ENCODE data around the gene SLC44A1. TPM values are rescaled to one million over a fixed set of nuclear protein-coding genes. Genes with fewer than 3 reads are reported as not detected.

Gene SLC44A1
- polyA plus RNA-seq, 4 donors, result 7.8 to 70.0 (median 16.0) TPM

DNA sequence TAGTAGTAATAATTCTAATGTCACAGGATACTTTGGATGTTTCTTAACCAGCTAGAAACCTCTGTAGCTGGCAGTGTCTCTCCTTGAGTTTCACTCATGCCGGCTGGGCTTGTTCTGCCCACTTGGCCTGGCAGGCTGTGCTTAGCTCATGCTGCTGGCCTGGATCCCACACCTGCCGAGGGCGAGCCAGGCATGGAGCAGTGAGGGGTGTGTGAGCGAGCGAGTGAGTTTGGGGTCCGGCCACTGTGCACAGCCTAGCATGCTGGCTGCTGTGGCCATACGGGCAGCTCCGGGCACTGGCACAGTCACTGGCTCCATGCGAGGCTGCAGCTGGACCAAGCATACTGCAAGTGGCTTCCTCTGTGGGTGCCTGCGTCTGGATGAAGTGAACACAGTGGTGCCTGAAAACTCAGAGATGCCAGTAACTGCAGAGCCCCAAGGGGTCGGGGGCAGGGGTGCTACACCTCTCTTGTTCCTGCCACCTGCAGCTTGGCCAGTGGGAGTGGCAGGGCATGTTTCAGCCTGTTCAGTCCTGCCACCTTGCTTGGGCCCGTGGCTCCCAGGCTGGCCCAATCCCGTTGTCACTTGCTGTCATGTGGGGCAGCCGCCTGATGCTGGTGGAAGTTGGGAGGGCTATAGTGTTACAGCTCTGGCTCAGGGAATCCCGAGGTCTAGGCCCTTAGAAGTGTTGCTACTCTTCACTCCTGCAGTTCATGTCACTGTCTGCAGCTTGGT lies 213.3 kb downstream of the SLC44A1 start:
- FAIRE-seq (no peak), DNase-seq (no peak)
- Histone ChIP-seq H3K36me3 (ENCODE audit: control insufficient read depth in 3 of 3, insufficient read depth in 2 of 3, low read depth in 1 of 3, low read length in 3 of 3) (peaks cover 0 to 11% (median 2%) of the 10 kb centered on the region in 3 donors), H3K9me3 (ENCODE audit: control insufficient read depth in 2 of 2, insufficient read depth in 1 of 2, low read depth in 1 of 2, low read length in 1 of 2) (peaks cover 0 to 12% of the 10 kb centered on the region in 2 donors), H3K27me3 (ENCODE audit: control insufficient read depth in 3 of 3, insufficient read depth in 3 of 3, low read length in 3 of 3) (no peaks in the 10 kb centered on the region), H3K4me3 (ENCODE audit: low read depth in 1 of 3, low read length in 3 of 3) (no peak overlapping the region), H3K27ac (ENCODE audit: low read depth in 1 of 3, low read length in 2 of 3) (no peak overlapping the region), H3K4me1 (ENCODE audit: control insufficient read depth in 3 of 3, insufficient read depth in 2 of 3, low read depth in 1 of 3, low read length in 2 of 3) (peaks cover 0 to 9% (median 0%) of the 10 kb centered on the region in 3 donors)
- WGBS, 3 donors, result 70 to 92% (median 87%) methylated on average over 15 of the region's 15 CpGs

DNA sequence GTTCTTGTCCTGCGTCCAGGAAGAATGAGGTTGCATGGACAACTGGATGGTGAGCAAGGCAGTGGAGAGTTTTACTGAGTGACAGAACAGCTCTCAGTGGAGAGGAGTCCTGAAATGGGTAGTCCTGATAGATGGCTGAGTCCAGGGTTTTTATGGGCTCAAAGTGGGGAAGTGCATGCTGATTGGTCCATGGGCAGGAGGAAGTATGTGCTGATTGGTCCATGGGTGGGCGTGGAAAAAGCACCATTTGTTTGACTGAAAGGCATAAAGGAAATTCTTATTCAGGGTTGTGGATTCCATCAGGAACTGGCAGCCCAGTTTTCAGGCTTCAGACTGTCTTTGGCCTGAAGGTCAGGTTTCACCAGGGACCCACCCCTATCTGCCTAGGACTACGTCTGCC lies 214.0 kb downstream of the SLC44A1 start:
- Histone ChIP-seq H3K4me3 (ENCODE audit: low read depth in 1 of 3, low read length in 3 of 3) (no peak overlapping the region), H3K27me3 (ENCODE audit: control insufficient read depth in 3 of 3, insufficient read depth in 3 of 3, low read length in 3 of 3) (no peaks in the 10 kb centered on the region), H3K4me1 (ENCODE audit: control insufficient read depth in 3 of 3, insufficient read depth in 2 of 3, low read depth in 1 of 3, low read length in 2 of 3) (peaks cover 0 to 9% (median 0%) of the 10 kb centered on the region in 3 donors), H3K9me3 (ENCODE audit: control insufficient read depth in 2 of 2, insufficient read depth in 1 of 2, low read depth in 1 of 2, low read length in 1 of 2) (peaks cover 0 to 12% of the 10 kb centered on the region in 2 donors), H3K27ac (ENCODE audit: low read depth in 1 of 3, low read length in 2 of 3) (no peak overlapping the region), H3K36me3 (ENCODE audit: control insufficient read depth in 3 of 3, insufficient read depth in 2 of 3, low read depth in 1 of 3, low read length in 3 of 3) (peaks cover 0 to 11% (median 0%) of the 10 kb centered on the region in 3 donors)
- FAIRE-seq, result no peak
- no peak for DNase-seq
- 82 to 93% (median 86%) methylated on average over 3 of the region's 3 CpGs for WGBS, 3 donors

DNA sequence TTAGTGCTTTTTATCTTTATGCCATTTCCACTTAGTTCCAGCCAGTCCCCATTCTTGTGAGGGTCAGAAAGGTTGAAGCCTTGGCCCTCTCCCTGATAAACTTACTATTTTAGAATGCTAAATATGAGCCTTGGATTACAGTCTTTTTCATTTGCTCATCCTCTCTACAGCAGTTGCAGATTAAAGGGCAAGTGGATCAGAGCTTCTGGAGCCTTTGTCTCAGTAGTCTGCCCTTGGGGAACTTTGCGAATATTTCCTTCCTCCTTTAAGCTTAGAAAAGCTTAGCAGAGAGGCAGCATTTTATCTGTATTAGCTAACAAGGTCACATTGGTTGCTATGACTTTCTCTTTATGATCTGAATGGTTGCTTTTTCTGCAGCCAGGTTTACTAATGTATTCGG lies 214.9 kb downstream of the SLC44A1 start:
- FAIRE-seq (no peak), DNase-seq (peak in 1 of 2 donors; percentile 30)
- Histone ChIP-seq H3K9me3 (ENCODE audit: control insufficient read depth in 2 of 2, insufficient read depth in 1 of 2, low read depth in 1 of 2, low read length in 1 of 2) (peaks cover 0 to 12% of the 10 kb centered on the region in 2 donors), H3K36me3 (ENCODE audit: control insufficient read depth in 3 of 3, insufficient read depth in 2 of 3, low read depth in 1 of 3, low read length in 3 of 3) (peaks cover 0 to 11% (median 0%) of the 10 kb centered on the region in 3 donors), H3K4me1 (ENCODE audit: control insufficient read depth in 3 of 3, insufficient read depth in 2 of 3, low read depth in 1 of 3, low read length in 2 of 3) (peaks cover 0 to 9% (median 0%) of the 10 kb centered on the region in 3 donors), H3K27me3 (ENCODE audit: control insufficient read depth in 3 of 3, insufficient read depth in 3 of 3, low read length in 3 of 3) (no peaks in the 10 kb centered on the region), H3K4me3 (ENCODE audit: low read depth in 1 of 3, low read length in 3 of 3) (no peak overlapping the region), H3K27ac (ENCODE audit: low read depth in 1 of 3, low read length in 2 of 3) (peak overlapping the region in 1 of 3 donors; percentile 4)
- 28 to 61% (median 46%) methylated on average over 2 of the region's 2 CpGs for WGBS, 3 donors

DNA sequence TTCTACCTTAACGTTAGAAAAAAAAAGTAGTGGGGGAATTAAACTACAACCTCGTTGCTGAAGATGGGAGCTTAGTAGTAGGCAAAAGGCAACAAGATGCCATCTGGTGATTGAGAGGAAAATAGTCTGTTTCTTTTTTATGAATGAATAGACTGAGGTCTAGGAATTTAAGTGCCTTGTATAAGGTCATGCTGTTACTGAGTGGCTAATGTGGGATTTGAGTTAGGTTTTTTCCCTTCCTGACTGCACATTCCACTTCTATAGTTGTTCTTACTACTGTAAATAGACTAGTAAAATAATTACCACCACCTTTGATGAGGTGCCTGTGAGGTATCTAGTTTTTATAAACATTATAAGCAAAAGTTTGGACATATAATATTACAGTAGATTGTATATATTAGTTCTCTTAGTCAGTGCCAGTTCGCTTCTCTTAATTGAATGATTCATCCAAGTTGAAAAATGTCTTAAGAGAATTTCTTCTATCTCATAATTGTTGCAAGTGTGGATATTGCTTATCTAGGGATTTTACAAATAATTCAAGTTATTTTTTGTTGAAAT lies 222.5 kb downstream of the SLC44A1 start:
- Histone ChIP-seq H3K9me3 (ENCODE audit: control insufficient read depth in 2 of 2, insufficient read depth in 1 of 2, low read depth in 1 of 2, low read length in 1 of 2) (no peaks in the 10 kb centered on the region), H3K4me1 (ENCODE audit: control insufficient read depth in 3 of 3, insufficient read depth in 2 of 3, low read depth in 1 of 3, low read length in 2 of 3) (no peaks in the 10 kb centered on the region), H3K36me3 (ENCODE audit: control insufficient read depth in 3 of 3, insufficient read depth in 2 of 3, low read depth in 1 of 3, low read length in 3 of 3) (peaks cover 0 to 4% (median 2%) of the 10 kb centered on the region in 3 donors), H3K4me3 (ENCODE audit: low read depth in 1 of 3, low read length in 3 of 3) (no peak overlapping the region), H3K27me3 (ENCODE audit: control insufficient read depth in 3 of 3, insufficient read depth in 3 of 3, low read length in 3 of 3) (no peaks in the 10 kb centered on the region), H3K27ac (ENCODE audit: low read depth in 1 of 3, low read length in 2 of 3) (no peak overlapping the region)
- 69 to 78% (median 73%) methylated on average over 3 of the region's 3 CpGs for WGBS, 3 donors
- no peak for FAIRE-seq
- no peak for DNase-seq

DNA sequence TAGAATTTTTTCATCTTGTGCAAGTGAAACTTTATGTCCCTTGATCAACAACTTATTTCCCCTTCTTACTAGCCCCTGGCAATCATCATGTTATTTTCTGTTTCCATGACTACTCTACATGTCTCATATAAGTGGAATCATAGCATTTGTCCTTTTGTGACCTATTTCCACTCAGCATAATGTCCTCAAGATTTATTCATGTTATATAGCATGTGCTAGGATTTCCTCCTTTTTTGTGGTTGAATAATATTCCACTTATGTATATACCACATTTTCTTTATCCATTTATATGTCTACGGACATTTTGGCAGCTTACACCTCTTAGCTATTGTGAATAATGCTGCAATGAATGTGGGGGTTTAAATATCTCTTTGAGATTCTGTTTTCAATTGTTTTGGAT lies 224.4 kb downstream of the SLC44A1 start:
- DNase-seq (no peak), FAIRE-seq (no peak)
- H3K36me3 ChIP-seq (ENCODE audit: control insufficient read depth in 3 of 3, insufficient read depth in 2 of 3, low read depth in 1 of 3, low read length in 3 of 3), result peaks cover 0 to 4% (median 2%) of the 10 kb centered on the region in 3 donors
- H3K4me3 ChIP-seq (ENCODE audit: low read depth in 1 of 3, low read length in 3 of 3), result no peak overlapping the region
- no peaks in the 10 kb centered on the region for H3K27me3 ChIP-seq (ENCODE audit: control insufficient read depth in 3 of 3, insufficient read depth in 3 of 3, low read length in 3 of 3)
- no peaks in the 10 kb centered on the region for H3K4me1 ChIP-seq (ENCODE audit: control insufficient read depth in 3 of 3, insufficient read depth in 2 of 3, low read depth in 1 of 3, low read length in 2 of 3)
- H3K27ac ChIP-seq (ENCODE audit: low read depth in 1 of 3, low read length in 2 of 3), result no peak overlapping the region
- 97 to 98% (median 98%) methylated on average over 1 of the region's 1 CpG for WGBS, 3 donors
- no peaks in the 10 kb centered on the region for H3K9me3 ChIP-seq (ENCODE audit: control insufficient read depth in 2 of 2, insufficient read depth in 1 of 2, low read depth in 1 of 2, low read length in 1 of 2)

DNA sequence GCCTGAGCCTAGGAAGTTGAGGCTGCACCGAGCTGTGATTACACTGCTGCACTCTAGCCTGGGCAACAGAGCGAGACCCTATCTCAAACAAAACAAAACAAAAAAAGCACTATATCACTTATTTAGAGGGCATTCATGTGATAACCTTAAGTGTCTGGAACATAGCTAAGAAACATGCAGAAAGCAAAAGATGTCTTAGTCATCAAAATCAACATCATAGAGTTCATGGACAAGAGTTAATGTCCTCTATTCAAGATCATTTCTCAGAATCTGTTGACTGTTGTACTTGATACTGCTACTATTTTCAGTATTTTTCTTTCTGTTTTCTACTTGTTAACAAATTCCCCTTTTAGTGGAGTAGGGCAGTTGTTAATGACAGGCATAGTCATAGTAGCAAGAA lies 228.8 kb downstream of the SLC44A1 start:
- FAIRE-seq (no peak), DNase-seq (no peak)
- 95 to 98% (median 95%) methylated on average over 2 of the region's 2 CpGs for WGBS, 3 donors
- Histone ChIP-seq H3K4me3 (ENCODE audit: low read depth in 1 of 3, low read length in 3 of 3) (no peak overlapping the region), H3K27me3 (ENCODE audit: control insufficient read depth in 3 of 3, insufficient read depth in 3 of 3, low read length in 3 of 3) (no peaks in the 10 kb centered on the region), H3K9me3 (ENCODE audit: control insufficient read depth in 2 of 2, insufficient read depth in 1 of 2, low read depth in 1 of 2, low read length in 1 of 2) (no peaks in the 10 kb centered on the region), H3K36me3 (ENCODE audit: control insufficient read depth in 3 of 3, insufficient read depth in 2 of 3, low read depth in 1 of 3, low read length in 3 of 3) (peaks cover 0 to 2% (median 0%) of the 10 kb centered on the region in 3 donors), H3K4me1 (ENCODE audit: control insufficient read depth in 3 of 3, insufficient read depth in 2 of 3, low read depth in 1 of 3, low read length in 2 of 3) (no peaks in the 10 kb centered on the region), H3K27ac (ENCODE audit: low read depth in 1 of 3, low read length in 2 of 3) (no peak overlapping the region)

DNA sequence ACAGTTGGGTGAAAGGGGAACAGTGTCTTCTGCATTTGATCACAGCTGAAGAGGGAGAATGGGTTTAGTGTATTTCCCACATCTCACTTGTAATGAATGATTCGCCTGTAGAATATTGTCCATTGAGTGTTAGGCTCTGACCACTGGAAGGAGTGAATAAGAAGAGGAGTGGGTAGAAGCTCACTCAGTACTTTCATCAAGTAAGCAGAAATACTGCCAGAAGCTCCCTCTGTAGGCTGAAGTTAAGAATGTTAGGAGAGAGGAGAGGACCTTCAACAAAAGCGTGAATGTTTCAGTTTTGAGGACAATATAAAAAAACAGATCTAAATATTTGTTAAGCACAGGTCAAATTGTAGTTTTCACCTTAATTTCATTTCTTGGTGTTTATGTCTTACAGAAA lies 230.9 kb downstream of the SLC44A1 start:
- no peaks in the 10 kb centered on the region for H3K9me3 ChIP-seq (ENCODE audit: control insufficient read depth in 2 of 2, insufficient read depth in 1 of 2, low read depth in 1 of 2, low read length in 1 of 2)
- no peak overlapping the region for H3K4me3 ChIP-seq (ENCODE audit: low read depth in 1 of 3, low read length in 3 of 3)
- no peaks in the 10 kb centered on the region for H3K4me1 ChIP-seq (ENCODE audit: control insufficient read depth in 3 of 3, insufficient read depth in 2 of 3, low read depth in 1 of 3, low read length in 2 of 3)
- no peak overlapping the region for H3K27ac ChIP-seq (ENCODE audit: low read depth in 1 of 3, low read length in 2 of 3)
- FAIRE-seq (no peak), DNase-seq (peak; percentile 24 to 32)
- peaks cover 0 to 2% (median 0%) of the 10 kb centered on the region in 3 donors for H3K36me3 ChIP-seq (ENCODE audit: control insufficient read depth in 3 of 3, insufficient read depth in 2 of 3, low read depth in 1 of 3, low read length in 3 of 3)
- H3K27me3 ChIP-seq (ENCODE audit: control insufficient read depth in 3 of 3, insufficient read depth in 3 of 3, low read length in 3 of 3), result no peaks in the 10 kb centered on the region
- WGBS, 3 donors, result 59 to 76% (median 67%) methylated on average over 2 of the region's 2 CpGs

DNA sequence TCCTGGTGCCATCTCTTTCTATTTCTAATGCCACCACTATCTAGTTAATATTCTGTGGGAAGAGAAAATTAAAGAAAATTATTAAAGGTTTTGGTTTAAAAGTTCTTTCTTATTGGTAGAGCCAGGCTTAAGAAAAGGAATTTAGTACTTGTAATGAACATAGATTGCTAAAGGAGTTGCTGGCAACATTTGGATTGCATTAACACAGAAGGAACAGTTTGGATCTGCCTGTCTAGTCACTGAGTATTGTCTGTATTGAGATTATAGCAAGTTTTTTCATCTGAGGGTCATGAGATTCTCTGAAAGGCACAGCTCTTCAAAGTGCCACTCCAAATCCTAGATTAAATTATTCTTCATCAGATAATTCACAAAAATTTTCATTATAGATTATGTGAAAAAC lies 235.4 kb downstream of the SLC44A1 start:
- H3K27me3 ChIP-seq (ENCODE audit: control insufficient read depth in 3 of 3, insufficient read depth in 3 of 3, low read length in 3 of 3), result no peaks in the 10 kb centered on the region
- no peak overlapping the region for H3K4me3 ChIP-seq (ENCODE audit: low read depth in 1 of 3, low read length in 3 of 3)
- no peaks in the 10 kb centered on the region for H3K9me3 ChIP-seq (ENCODE audit: control insufficient read depth in 2 of 2, insufficient read depth in 1 of 2, low read depth in 1 of 2, low read length in 1 of 2)
- H3K27ac ChIP-seq (ENCODE audit: low read depth in 1 of 3, low read length in 2 of 3), result no peak overlapping the region
- no peaks in the 10 kb centered on the region for H3K36me3 ChIP-seq (ENCODE audit: control insufficient read depth in 3 of 3, insufficient read depth in 2 of 3, low read depth in 1 of 3, low read length in 3 of 3)
- DNase-seq (no peak), FAIRE-seq (no peak)
- no peaks in the 10 kb centered on the region for H3K4me1 ChIP-seq (ENCODE audit: control insufficient read depth in 3 of 3, insufficient read depth in 2 of 3, low read depth in 1 of 3, low read length in 2 of 3)
